RWPE2 (cell line): ENCODE measurements around the gene SMYD3.

ENCODE experiments used
- ATAC-seq: fragments of 200-7000 bp; cut with Tn5 transposase; 3 replicates; pipeline ENCODE4 v1.9.1; 2021; ENCODE audit warnings: low read depth
- DNase-seq: peaks from one replicate; pipeline ENCODE4 v3.0.0-alpha.2; 2020; ENCODE audit warnings: low spot score
- H3K27ac ChIP-seq: fragments of 450-650 bp; 2 replicates; pipeline ENCODE4 v1.5.1; 2017; ENCODE audit warnings: mild to moderate bottlenecking; ENCODE audit not compliant: poor library complexity, severe bottlenecking
- H3K27me3 ChIP-seq: fragments of 250-450 bp; sonication (Bioruptor Pico); 2 replicates; pipeline ENCODE4 v1.5.1; 2021; ENCODE audit warnings: mild to moderate bottlenecking, moderate library complexity; ENCODE audit not compliant: insufficient read depth, poor library complexity, severe bottlenecking
- H3K36me3 ChIP-seq: fragments of 250-450 bp; sonication (Bioruptor Pico); 2 replicates; pipeline ENCODE4 v1.5.1; 2020; ENCODE audit warnings: low read depth, mild to moderate bottlenecking, moderate library complexity
- H3K4me1 ChIP-seq: fragments of 250-450 bp; sonication (Bioruptor Pico); 2 replicates; pipeline ENCODE4 v1.5.1; 2021; ENCODE audit warnings: mild to moderate bottlenecking, moderate library complexity; ENCODE audit not compliant: insufficient read depth, poor library complexity, severe bottlenecking
- H3K4me3 ChIP-seq: fragments of 250-450 bp; sonication (Bioruptor Pico); 2 replicates; pipeline ENCODE4 v1.5.1; 2021; ENCODE audit warnings: mild to moderate bottlenecking, moderate library complexity; ENCODE audit not compliant: severe bottlenecking
- H3K9me3 ChIP-seq: fragments of 250-450 bp; sonication (Bioruptor Pico); 2 replicates; pipeline ENCODE4 v1.5.1; 2021; ENCODE audit warnings: mild to moderate bottlenecking, moderate library complexity; ENCODE audit not compliant: severe bottlenecking
- CTCF ChIP-seq: fragments of 450-650 bp; IDR thresholded peaks from one replicate; pipeline ENCODE4 v1.5.1; 2017; ENCODE audit warnings: mild to moderate bottlenecking, moderate library complexity; ENCODE audit not compliant: poor library complexity, severe bottlenecking

SMYD3 gene

GRCh38 chr1:245863566-245864184 is 643.4 kb downstream of the SMYD3 start:
- Histone ChIP-seq H3K9me3 (no peaks in the 10 kb centered on the region), H3K36me3 (no peaks in the 10 kb centered on the region), H3K4me1 (no peaks in the 10 kb centered on the region), H3K27ac (no peak overlapping the region), H3K4me3 (no peak overlapping the region), H3K27me3 (no peaks in the 10 kb centered on the region)
- no peak for ATAC-seq
- DNase-seq = no peak
- no peak for TF ChIP-seq CTCF

- TF ChIP-seq CTCF = no peak
- DNase-seq (no peak), ATAC-seq (no peak)
- Histone ChIP-seq H3K4me1 (no peaks in the 10 kb centered on the region), H3K36me3 (no peaks in the 10 kb centered on the region), H3K27ac (no peak overlapping the region), H3K27me3 (no peaks in the 10 kb centered on the region), H3K9me3 (no peaks in the 10 kb centered on the region), H3K4me3 (no peak overlapping the region)
Observed at GRCh38 chr1:245862812-245863540, 644.1 kb downstream of the SMYD3 start.

- H3K4me1 ChIP-seq = no peaks in the 10 kb centered on the region
- no peak for DNase-seq
- H3K27ac ChIP-seq = no peak overlapping the region
Observed at GRCh38 chr1:245860657-245861544, 646.2 kb downstream of the SMYD3 start.

GRCh38 chr1:245859493-245860114 is 647.5 kb downstream of the SMYD3 start:
- H3K27me3 ChIP-seq = no peaks in the 10 kb centered on the region

More at GRCh38 chr1:245860657-245861544, 646.2 kb downstream of the SMYD3 start:
- Histone ChIP-seq H3K4me3 (no peak overlapping the region), H3K9me3 (no peaks in the 10 kb centered on the region), H3K27me3 (no peaks in the 10 kb centered on the region), H3K36me3 (no peaks in the 10 kb centered on the region)
- TF ChIP-seq CTCF = no peak
- ATAC-seq = no peak

More at GRCh38 chr1:245859493-245860114, 647.5 kb downstream of the SMYD3 start:
- Histone ChIP-seq H3K4me3 (no peak overlapping the region), H3K27ac (no peak overlapping the region), H3K36me3 (no peaks in the 10 kb centered on the region), H3K9me3 (no peaks in the 10 kb centered on the region), H3K4me1 (no peaks in the 10 kb centered on the region)
- no peak for TF ChIP-seq CTCF
- no peak for DNase-seq
- ATAC-seq = peak; percentile 67
